Activated CD4-positive, CD25-positive, alpha-beta regulatory T cell treated with anti-CD3 and anti-CD28 coated beads, Interleukin-2, amount 50 U/mL, for 16 hours (primary cell): ENCODE results near the gene PAK4.

Experiments
- DNase-seq: peaks from one replicate; pipeline ENCODE4 v3.0.0-alpha.2; 2020; ENCODE audit warnings: low read depth, low spot score

Gene PAK4

DNA sequence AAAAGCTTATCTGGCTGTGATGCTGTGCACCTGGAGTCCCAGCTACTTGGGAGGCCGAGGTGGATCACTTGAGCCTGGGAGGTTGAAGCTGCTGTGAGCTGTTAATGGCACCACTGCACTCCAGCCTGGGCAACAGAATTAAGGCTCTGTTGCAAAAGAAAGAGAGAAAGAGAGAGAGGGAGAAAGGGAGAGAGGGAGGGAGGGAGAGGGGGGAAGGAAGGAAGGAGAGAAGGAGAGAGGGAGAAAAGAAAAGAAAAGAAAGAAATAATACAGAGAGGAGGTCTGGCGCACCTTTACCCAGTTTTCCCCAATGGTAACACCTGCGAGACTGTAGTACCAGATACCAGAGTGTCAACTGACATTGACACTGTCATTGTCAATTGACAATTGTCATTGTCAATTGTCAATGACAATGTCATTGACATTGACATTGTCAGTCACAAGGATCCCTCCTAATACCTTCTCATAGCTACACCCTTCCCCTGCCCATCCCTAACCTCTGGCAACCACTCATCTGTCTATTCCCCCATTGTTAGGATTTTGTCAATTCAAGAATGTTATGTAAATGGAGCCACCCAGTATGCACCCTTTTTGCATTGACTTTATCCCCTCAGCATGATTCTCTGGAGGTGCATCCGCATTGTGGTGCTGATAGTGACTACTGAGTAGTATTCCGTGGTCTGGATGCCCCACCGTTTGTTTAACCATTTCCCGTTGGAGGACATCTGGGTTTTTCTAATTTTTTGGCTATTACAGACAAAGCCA, 21.3 kb downstream of the PAK4 start:
- no peak for DNase-seq

DNA sequence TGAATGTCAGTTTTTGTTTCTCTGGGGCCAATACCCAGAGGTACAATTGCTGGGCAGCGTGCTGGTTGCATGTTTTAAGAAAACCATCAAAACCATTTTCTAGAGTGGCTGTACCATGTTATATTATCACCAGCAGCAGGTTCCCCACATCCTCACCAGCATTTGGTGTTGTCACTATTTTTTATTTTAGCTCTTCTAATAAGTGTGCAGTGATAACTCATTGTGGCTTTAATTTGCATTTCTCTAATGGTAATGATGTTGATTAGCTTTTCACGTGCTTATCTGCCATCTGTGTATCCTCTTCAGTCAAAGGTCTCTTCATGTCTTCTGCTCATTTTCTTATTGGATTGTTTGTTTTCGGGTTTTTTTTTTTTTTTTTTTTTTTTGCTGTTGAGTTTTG, 21.9 kb downstream of the PAK4 start:
- no peak for DNase-seq

DNA sequence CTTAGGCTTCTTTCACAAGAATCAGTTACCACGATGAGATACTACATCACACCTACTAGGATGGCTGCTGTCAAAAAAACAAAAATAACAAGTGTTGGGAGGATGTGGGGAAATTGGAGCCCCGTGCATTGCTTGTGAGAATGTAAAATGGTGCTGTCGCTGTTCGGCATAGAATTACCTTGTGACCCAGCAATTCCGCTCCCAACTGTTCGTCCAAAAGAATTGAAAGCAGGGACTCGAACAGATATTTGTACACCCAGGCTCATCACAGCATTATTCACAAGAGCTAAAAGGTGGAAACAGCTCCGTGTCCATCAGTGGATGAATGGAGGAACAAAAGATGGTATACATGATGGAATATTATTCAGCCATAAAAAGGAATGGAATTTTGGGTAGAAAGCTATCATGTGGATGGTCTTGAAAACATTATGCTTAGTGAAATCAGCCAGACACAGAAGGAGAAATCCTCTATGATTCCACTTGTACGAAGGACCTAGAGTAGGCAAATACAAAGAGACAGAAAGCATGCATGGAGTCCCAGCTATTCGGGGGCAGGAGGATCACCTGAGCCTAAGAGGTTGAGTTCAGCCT, 23.4 kb downstream of the PAK4 start:
- no peak for DNase-seq

DNA sequence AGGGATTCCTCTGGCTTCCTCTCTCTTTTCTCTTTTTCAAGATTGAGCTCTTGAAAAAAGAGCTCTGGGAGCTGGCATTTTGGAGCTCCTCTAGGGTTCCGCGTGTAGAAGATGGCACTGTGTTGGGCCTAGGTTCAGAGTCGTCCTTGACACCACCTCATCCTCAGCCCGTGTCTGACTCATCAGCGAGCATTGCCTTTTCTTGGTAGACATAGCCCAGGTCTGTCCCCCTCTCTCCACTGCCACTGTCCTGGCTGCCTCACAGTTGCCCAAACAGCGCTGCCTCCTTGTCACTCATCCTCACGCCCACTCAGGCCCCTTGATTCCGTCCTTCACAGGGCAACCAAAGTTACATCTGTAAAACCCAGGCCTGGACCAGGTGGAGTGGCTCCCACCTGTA, 24.6 kb downstream of the PAK4 start:
- DNase-seq: no peak

DNA sequence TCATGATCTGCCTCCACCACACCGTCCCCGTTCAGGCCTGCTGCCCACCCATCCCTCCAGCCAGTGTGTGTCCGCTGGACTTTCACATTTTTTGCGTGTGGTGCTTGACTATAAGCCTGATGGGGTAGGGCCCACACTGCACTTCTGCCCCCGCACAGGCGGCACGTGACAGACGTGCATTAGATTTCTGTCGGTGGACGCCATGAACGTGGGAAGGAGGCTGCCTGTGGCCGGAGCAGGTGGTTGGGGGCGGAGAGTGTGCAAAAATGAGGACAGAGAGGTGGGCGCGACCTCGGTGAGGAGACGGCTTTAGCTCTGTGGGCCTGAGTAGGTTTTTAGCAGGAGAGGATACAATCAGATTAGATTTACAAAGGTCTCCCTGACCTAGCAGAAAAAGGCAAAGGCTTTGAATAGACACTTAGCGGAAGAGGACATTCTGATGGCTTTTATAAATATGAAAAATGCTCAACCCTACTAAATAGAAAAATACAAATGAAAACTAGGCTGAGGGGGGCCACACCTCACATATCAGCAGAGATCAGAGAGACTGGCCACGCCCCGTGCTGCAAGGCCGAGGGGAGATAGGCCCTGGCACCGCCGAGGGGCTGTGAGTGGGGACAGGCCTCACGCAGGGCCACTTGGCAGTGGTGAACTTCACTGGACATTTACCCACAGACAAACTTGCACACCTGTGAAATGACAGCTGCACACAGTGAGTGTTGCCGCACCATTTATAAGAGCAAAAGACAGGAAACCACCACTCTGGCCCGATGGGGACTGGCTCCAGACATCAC, 25.4 kb downstream of the PAK4 start:
- no peak for DNase-seq

DNA sequence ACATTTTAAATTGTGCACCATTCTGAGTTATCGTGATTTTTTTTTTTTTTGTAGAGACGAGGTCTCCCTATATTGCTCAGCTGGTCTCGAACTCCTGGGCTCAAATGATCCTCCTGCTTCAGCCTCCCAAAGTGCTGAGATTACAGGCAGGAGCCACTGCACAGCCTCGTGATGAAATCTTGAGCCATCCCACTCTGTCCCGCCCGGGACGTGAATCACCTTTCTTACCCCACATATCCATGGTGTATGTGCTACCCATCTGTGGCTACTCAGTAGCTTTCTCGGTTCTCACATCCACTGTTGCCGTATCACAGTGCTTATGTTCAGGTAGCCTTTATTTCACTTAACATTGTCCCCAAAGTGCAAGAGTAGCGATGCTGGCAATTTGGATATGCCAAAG, 26.5 kb downstream of the PAK4 start:
- DNase-seq: no peak

DNA sequence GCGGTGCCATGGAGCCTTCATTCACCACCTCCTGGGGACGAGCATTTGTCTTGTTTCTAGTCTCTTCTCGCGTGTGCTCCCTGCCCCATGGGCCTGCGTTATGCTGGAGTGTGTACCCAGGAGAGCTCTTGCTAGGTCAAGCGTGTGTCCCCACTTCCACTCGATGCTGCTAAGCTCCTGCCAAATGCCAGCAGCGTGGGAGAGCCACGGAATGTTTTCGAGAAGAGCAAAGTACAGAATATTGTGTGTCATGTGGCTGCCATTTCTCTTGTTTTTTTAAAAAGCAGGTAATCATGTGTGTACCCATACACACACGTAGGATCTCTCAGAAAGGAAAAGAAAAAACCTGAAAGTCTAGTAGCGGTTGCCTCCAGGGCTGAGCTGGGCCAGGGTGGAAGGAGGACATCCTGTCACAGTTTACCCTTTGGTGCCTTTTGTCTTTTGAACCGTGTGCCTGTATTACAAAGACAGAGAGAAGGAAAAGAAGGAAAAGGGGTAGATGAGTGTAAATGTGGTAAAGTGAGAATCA, 28.6 kb downstream of the PAK4 start:
- DNase-seq: no peak

DNA sequence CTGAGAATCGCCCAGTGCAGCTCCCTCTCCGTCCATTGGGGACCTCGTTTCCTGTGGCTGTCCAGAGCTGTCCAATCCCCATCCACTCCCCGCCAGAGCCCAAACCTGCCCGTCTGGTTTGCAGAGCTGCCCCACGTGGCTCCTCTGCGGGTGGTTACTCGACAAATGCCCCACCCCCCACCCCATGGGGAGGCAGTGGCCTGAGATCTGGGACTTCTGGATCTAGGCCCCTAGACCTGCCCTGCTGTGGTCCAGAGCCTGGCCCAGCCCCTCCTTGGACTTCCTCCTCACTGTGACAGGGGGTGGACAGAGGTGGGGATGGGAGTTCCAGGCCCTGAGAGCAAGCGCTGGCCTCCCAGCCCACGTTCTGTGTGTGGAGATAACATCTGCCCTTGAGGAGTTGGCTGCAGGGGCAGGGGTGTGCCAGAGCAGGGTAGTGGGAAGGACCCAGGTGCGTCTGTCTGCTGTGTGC, 29.1 kb downstream of the PAK4 start:
- DNase-seq: no peak

DNA sequence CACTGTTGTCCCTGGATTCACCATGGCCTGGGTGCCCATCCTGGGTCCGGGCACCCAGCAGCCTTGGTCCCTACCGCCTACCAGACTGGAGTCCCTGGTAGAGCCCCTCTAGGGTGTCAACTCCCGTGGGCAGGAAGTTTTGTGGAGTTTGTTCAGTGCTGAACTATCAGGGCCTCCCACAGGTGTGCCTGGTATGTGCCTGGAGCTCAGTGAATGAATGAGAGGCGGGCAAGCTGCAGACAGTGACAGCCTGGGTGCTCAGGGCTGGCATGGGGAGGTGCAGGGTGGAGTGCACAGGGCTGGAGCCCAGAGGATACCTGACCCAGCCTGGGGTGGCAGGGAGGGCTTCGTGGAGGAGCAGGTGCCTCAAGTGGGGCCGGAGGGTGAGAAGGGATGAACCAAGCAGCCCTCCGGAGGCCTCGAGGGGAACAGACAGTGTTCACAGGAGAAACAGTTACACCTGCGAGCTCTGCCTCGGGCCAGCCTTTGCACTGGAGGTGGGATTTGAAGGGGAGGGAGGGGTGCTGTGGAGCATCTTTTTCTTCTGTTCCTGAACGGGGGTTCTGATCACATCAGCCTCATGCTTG, 29.6 kb downstream of the PAK4 start:
- DNase-seq: no peak

DNA sequence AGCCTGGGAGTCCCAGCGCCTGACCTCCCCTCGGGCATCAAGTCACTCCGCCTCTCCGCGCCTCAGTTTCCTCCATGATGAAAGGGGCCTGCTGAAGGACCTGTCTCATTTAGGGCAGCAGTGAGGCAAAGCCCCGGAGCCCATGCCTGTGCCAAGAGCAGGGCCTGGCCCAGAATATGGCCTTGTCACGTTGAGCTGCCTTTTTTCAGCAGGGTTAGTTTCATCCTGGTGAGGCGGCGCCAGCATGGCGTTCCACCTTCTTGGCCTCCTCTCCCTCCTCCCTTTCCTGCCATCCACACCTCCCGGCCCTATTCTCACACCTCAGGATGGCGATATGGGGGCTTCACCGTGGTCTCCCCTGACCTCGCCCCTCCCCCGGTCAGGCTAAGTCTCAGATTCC, 30.2 kb downstream of the PAK4 start:
- no peak for DNase-seq

DNA sequence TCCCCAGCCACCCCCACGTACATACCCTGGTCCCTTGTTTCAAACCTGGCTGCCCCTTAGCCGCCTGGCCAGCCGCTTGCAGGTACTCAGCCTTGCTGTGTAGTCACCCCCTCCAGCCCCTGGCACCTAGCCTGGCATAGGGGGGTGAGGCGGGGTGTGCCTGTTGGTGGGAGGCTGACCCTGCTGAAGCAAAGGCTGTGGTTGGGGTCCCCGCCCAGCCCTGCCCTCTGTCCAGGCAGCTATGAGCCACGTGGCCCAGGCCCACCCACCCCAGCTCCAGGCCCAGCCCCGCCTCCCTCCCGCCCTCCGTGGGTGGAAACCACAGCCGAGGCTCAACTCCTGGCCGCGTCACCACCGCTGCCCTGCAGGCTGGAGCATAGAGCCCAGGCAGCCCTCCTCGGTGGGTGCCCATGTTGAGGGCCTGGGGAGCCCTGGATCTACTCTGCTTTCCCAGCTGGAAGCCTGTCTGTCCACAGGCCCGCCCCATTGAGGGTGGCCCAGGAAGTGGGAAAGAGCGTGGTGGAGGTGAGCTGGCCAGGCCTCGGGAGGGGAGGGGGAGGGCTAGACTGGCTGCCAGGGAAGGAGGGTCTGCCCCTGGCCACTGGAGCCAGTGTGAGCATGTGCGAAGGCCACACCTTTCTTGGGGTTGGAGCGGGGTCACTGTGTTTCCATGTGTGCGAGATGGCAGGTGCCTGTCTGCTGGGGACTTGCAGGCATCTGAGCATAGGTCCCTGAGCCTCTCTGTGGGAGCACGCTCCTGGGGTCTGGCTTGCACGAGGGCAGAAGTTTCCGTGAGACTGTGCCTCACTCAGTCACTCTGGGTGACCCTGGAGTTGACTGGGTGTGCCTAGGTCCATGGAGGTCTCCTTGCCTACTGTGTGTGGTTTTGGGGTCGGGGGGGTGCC, 31.0 kb downstream of the PAK4 start:
- DNase-seq: no peak

DNA sequence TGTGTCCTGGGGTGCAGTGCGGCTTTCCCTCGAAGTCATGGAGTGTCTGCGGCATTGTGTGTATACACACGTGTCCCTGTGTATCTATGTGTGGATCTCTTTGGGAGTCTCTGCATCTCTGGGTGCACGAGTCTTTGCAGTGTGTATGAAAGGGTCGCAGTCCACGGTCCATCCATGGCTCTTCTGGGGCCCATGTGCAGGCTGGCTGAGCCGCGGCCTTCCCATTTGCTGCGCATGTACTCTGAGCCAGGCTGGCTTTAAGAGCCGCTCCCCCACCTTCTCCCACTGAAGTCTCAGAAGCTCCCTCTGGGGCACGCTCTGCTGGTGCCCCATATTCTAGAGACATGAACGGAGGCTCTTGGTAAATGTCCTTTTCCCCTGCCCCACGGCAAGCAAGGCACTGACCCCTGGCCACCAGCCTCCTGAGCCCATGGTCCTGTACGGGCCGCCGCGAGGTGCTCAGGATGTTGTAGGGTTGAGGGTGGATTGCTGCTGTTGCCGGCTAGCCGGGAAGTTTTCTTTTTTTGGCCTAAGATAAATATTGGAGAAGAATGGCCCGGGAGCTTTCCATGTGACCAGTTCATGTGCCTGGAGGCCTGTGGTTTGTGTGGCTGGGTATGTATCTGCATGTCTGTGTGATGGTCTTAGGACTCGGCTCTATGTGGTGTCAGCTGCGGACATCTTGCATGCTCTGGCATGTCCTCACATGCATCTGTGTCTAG, 31.9 kb downstream of the PAK4 start:
- no peak for DNase-seq

DNA sequence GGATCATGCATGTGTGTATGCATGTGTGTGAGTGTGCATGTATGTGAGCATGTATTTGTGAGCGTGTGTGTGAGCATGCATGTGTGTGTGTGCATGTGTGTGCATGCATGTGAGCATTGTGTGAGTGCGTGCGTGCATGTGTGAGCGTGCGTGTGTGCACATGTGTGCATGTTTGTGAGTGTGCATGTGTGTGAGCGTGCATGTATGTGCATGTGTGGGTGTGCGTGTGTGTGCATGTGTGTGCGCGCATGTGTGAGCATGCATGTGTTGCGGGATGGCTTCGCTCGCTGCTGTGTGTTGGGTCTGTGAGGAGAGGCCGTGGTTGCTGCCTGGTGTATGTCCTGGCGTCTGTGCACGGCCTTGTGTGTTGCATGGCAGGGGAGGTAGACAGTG, 32.4 kb downstream of the PAK4 start:
- no peak for DNase-seq

DNA sequence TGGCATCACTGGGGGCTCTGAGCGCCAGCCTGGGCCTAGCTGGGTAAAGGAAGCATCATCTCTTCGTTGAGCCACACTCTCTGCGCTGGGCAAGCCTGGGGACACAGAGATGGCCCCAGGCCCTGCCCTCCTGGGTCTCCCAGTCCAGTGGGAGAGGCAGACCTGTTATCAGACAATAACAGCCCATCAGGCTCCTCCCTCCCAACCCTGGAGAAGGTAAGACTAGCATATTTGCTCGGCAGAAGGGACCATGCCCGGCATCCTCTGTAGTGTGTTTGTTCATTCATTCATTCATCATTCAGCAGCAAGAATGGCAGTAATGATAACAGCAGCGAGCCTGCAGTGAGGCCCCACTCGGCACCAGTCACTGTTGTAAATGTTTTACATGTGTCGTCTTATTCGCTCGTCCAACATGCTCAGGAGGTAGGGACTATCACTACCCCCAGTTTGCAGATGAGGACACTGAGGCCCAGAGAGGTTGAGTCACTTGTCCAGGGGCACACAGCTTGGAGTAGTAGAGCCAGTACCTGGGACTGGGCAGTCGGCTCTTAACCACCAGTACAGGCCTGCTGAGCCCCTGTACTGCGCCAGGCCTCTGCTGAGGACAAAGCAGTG, 33.2 kb downstream of the PAK4 start:
- DNase-seq: no peak

DNA sequence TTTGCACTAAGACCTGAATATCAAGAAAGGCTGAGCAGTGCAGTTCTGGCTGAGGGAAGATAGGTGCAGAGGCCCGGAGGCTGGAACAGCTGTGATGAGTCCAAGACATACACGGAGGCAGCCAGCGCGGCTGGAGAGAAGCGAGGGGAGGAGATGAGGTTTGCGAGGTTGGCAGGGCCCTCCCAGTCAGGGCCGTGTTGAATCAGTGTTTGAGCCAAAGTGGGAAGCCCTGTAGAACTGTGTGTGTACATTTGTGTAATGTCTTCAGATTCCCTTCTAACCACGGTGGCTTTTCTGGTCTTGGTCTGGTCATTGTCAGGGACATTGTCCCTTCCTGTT, 34.9 kb downstream of the PAK4 start:
- DNase-seq: no peak

DNA sequence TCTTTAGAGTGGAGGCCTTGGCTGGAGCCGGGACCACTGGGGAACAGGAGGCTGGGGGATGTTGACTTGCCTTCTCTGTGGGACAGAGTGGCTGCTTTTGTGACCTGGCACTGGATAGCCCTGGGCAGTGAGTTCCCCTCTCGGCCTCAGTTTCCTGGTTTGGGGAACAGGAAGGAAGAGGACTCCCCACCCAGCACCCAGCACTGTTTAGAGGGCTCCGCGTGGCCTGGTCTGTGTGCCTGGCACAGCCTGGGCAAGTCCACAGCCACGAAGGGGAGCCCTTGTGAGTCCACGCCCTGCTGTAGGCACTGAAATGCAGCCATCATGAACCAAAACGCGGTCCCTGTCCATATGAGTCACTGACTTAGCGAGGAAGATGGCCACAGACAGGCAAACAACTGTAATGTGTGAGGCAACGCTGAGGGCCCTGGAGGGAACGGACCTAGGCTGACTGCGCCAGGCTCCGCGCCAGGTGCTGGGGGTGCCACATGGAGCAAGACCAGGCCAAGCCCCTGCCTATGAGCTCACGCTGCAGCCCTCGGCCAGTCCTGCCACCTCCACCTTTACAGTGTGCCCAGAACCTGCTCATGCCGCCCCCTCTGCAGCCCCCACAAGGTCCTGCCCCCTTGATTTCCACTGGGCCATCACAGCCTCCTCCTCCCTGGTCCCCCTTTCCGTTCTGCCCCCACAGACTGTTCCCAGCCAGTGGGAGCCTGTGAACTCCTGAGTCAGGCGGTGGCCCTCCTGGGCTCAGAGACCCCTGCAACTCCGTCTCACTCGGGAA, 35.5 kb downstream of the PAK4 start:
- no peak for DNase-seq

DNA sequence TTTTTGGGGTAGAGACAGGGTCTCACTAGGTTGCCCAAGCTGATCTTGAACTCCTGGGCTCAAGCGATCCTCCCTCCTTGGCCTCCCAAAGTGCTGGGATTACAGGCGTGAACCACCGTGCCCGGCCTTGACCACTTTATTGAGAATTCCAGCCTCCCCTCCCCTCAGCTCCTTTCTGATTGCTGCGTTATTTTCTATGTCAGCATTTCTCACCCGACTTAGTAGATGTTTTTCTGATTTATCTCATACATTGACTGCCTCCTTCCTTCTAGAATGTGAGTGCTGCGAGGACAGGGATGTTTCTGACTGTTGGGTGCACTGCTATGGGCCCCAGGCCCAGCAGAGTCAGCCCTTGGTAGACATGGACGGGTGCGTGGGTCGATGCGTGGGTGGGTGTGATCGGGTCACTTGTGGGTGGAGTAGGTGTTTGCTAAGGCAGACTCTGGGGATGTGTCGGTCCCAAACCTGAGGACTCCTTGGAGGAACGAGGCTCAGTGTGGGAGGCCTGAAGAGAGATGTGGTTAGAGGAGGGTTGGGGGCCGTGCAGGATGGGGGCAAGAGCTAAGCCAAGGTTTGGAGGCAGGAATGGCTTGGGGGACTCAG, 37.0 kb downstream of the PAK4 start:
- no peak for DNase-seq

DNA sequence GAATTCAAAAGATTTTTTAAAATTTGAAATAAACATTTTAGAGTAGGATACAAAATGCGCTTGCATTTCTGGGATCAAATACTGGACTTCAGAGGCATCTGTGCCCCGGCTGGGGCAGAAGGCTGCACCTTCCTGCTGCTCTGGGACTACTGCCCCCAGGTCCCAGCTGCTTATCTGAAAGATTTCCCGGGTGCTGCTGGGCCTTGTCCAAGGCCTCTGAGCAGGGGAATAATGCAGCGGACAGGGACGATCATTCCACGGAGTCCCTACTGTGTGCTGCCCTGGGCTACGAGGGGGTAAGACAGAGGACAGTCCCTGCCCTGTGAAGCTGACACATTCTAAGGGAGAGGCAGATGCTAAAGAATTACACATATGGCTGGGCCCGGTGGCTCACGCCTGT, 38.0 kb downstream of the PAK4 start:
- no peak for DNase-seq

DNA sequence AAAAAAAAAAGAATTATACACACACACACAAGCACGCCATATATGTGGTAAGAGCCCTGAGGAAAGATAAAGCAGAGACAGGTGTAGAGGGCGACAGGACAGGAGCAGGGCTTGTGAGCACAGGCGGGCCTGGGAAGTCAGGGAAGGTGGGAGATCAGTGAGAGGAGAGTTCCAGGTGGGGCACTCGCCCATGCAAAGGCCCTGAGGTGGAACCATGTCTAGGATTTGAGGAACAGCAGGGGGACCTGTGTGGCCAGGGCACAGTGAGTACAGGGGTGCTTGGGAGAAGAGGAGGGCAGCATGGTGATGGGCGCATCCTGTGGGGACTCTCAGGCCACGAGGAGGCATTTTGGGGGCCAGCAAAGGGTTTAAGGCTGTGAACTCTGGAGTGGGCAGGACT, 38.7 kb downstream of the PAK4 start:
- no peak for DNase-seq
